Caco-2 (cell line): ENCODE results near the gene LMAN1L. TPM values are rescaled to one million over a fixed set of nuclear protein-coding genes. Genes with fewer than 3 reads are reported as not detected.

ENCODE experiments used
- BruUV-seq: library from RNA; stranded (reverse); fragments of 400-500 nt; replicated peaks from 2 replicates; lab custom pipeline; 2021; lab: Mats Ljungman, UMichigan
- CTCF ChIA-PET: fragments of 300-600 bp; sonication (Branson Sonifier 250); formaldehyde crosslinking; loops from one replicate; lab custom pipeline; 2022; ENCODE audit warnings: antibody characterized with exemption; lab: Charles Lee
- POLR2A ChIA-PET: fragments of 300-600 bp; sonication (Branson Sonifier 250); formaldehyde crosslinking; loops from one replicate; lab custom pipeline; 2022; ENCODE audit warnings: antibody characterized with exemption; lab: Charles Lee
- DNase-seq, 2 experiments: peaks; one replicate each; pipeline versions ENCODE4 v3.0.0 to v3.0.0-alpha.2; 2020 to 2022
- H3K27me3 ChIP-seq: replicated peaks from 2 replicates; pipeline ENCODE4 v1.6.0; 2011; ENCODE audit warnings: low read length; ENCODE audit not compliant: control insufficient read depth, insufficient read depth
- H3K36me3 ChIP-seq: 2 replicates; pipeline ENCODE4 v1.5.1; 2011; ENCODE audit warnings: low read length; ENCODE audit not compliant: control insufficient read depth, insufficient read depth
- H3K4me1 ChIP-seq: fragments of 250-450 bp; sonication (Bioruptor Pico); 2 replicates; pipeline ENCODE4 v1.5.1; 2020; ENCODE audit warnings: mild to moderate bottlenecking
- H3K4me3 ChIP-seq: 2 replicates; pipeline ENCODE4 v1.5.1; 2011; ENCODE audit warnings: low read depth, mild to moderate bottlenecking, control low read depth, low read length
- H3K9me3 ChIP-seq: fragments of 250-450 bp; sonication (Bioruptor Pico); 2 replicates; pipeline ENCODE4 v1.5.1; 2020; ENCODE audit warnings: mild to moderate bottlenecking, moderate library complexity
- H3K27ac Mint-ChIP-seq: one replicate; pipeline ENCODE4 v1.8.0; 2022; ENCODE audit warnings: mixed read lengths; ENCODE audit not compliant: unreplicated experiment
- H3K27me3 Mint-ChIP-seq: one replicate; pipeline ENCODE4 v1.8.0; 2022; ENCODE audit warnings: mixed read lengths; ENCODE audit not compliant: insufficient read depth, unreplicated experiment
- H3K36me3 Mint-ChIP-seq: one replicate; pipeline ENCODE4 v1.8.0; 2022; ENCODE audit warnings: mild to moderate bottlenecking, mixed read lengths; ENCODE audit not compliant: insufficient read depth, unreplicated experiment
- H3K4me1 Mint-ChIP-seq: one replicate; pipeline ENCODE4 v1.8.0; 2022; ENCODE audit warnings: low read depth, mixed read lengths; ENCODE audit not compliant: unreplicated experiment
- H3K4me3 Mint-ChIP-seq: one replicate; pipeline ENCODE4 v1.8.0; 2022; ENCODE audit warnings: mild to moderate bottlenecking, moderate library complexity, mixed read lengths; ENCODE audit not compliant: unreplicated experiment
- H3K9me3 Mint-ChIP-seq: one replicate; pipeline ENCODE4 v1.8.0; 2022; ENCODE audit warnings: mixed read lengths; ENCODE audit not compliant: unreplicated experiment
- CTCF ChIP-seq, 2 experiments: fragments of 200-600 bp in 1 of 2; IDR thresholded peaks; 1 replicate in 1 of 2; 2 replicates in 1 of 2; pipeline versions ENCODE4 v1.5.1 to v1.8.0; 2011 to 2022; ENCODE audit warnings: antibody characterized with exemption in 1 of 2, control low read depth in 1 of 2, inconsistent platforms in 1 of 2, low read depth in 1 of 2, low read length in 1 of 2, mild to moderate bottlenecking in 1 of 2, moderate library complexity in 1 of 2; ENCODE audit not compliant: insufficient read depth in 1 of 2, severe bottlenecking in 1 of 2, unreplicated experiment in 1 of 2
- intact Hi-C: fragments of 100-400 bp; cut with micrococcal nuclease; formaldehyde crosslinking; loops from one replicate; pipeline ENCODE4 v1.10.0; 2022; ENCODE audit not compliant: unreplicated experiment
- total RNA-seq: library from RNA; stranded (reverse); gene quantifications from 2 replicates; pipeline ENCODE4 v1.2.3, GENCODE V29; 2022

LMAN1L gene
- total RNA-seq, 1 experiment from 2014 or later = not detected

- Mint-ChIP-seq H3K4me3 (no peak overlapping the region), H3K4me1 (peaks cover 45% of the 10 kb centered on the region), H3K36me3 (peaks cover 64% of the 10 kb centered on the region), H3K27me3 (no peaks in the 10 kb centered on the region), H3K27ac (peak overlapping the region; percentile 86), H3K9me3 (no peaks in the 10 kb centered on the region)
- peaks cover 6% of the 10 kb centered on the region; the same call in 1 of the 2 replicates for H3K9me3 ChIP-seq
- no peaks in the 10 kb centered on the region for H3K27me3 ChIP-seq
- ChIA-PET CTCF (interaction anchor here (1.2 to 1.4 kb wide), 3 partner anchors 10 to 88 kb away, joined by 3 to 4 read pairs (median 3); no protein-coding TSS in a partner anchor), POLR2A (no interaction called here)
- intact Hi-C loops = no loop called here
- H3K4me1 ChIP-seq = peaks cover 51% of the 10 kb centered on the region
- no peak overlapping the region for H3K4me3 ChIP-seq
- no TSS peak for BruUV-seq
- peaks cover 3% of the 10 kb centered on the region; the same call in 1 of the 2 replicates for H3K36me3 ChIP-seq
- no peak for DNase-seq
- TF ChIP-seq CTCF (IDR thresholded peaks at IDR 0.05; ENCODE audit: insufficient read depth in 1 of 2, low read depth in 1 of 2, low read length in 1 of 2, severe bottlenecking in 1 of 2, unreplicated experiment in 1 of 2) = no peak
Observed at GRCh38 chr15:74869372-74869725, 56.7 kb downstream of the LMAN1L start.

- Mint-ChIP-seq H3K9me3 (no peaks in the 10 kb centered on the region), H3K36me3 (peaks cover 59% of the 10 kb centered on the region), H3K27me3 (no peaks in the 10 kb centered on the region), H3K27ac (peak overlapping the region; percentile 86), H3K4me1 (peaks cover 41% of the 10 kb centered on the region), H3K4me3 (peak overlapping the region; percentile 64)
- DNase-seq = no peak
- intact Hi-C loops = loop anchor here (5.0 kb wide), 1 partner anchor 37 kb away; the partner anchor contains the start of gene FAM219B
- Histone ChIP-seq H3K9me3 (peaks cover 6% of the 10 kb centered on the region; the same call in 1 of the 2 replicates), H3K4me3 (no peak overlapping the region), H3K27me3 (no peaks in the 10 kb centered on the region), H3K36me3 (peaks cover 3% of the 10 kb centered on the region; the same call in 1 of the 2 replicates), H3K4me1 (peaks cover 51% of the 10 kb centered on the region)
- TF ChIP-seq CTCF (IDR thresholded peaks at IDR 0.05; ENCODE audit: insufficient read depth in 1 of 2, low read depth in 1 of 2, low read length in 1 of 2, severe bottlenecking in 1 of 2, unreplicated experiment in 1 of 2) = no peak
- ChIA-PET CTCF (interaction anchor here (1.0 to 1.4 kb wide), 5 partner anchors 9 to 88 kb away, joined by 3 to 14 read pairs (median 3); no protein-coding TSS in a partner anchor), POLR2A (interaction anchor here (0.9 to 1.2 kb wide), 4 partner anchors 20 to 498 kb away, joined by 3 to 5 read pairs (median 4); partner anchors contain the start of genes COX5A, MAN2C1 and MPI)
- BruUV-seq = no TSS peak
Observed at GRCh38 chr15:74869726-74870407, 57.2 kb downstream of the LMAN1L start.

GRCh38 chr15:74870436-74871215 lies 58.0 kb downstream of the LMAN1L start:
- BruUV-seq = no TSS peak
- H3K27ac Mint-ChIP-seq = peak overlapping the region; percentile 86
- ChIA-PET CTCF (interaction anchor here (0.7 to 1.4 kb wide), 5 partner anchors 9 to 89 kb away, joined by 3 to 14 read pairs (median 3); no protein-coding TSS in a partner anchor), POLR2A (interaction anchor here (0.6 to 1.2 kb wide), 8 partner anchors 14 to 498 kb away, joined by 3 to 12 read pairs (median 4); partner anchors contain the start of genes COX5A, FAM219B, MAN2C1 and MPI)
- no peaks in the 10 kb centered on the region for H3K27me3 Mint-ChIP-seq
- H3K36me3 ChIP-seq = peaks cover 3% of the 10 kb centered on the region; the same call in 1 of the 2 replicates
- H3K4me3 ChIP-seq = no peak overlapping the region
- peak; percentile 63 to 67 for DNase-seq
- intact Hi-C loops = loop anchor here (5.0 kb wide), 1 partner anchor 37 kb away; the partner anchor contains the start of gene FAM219B
- TF ChIP-seq CTCF (IDR thresholded peaks at IDR 0.05; ENCODE audit: insufficient read depth in 1 of 2, low read depth in 1 of 2, low read length in 1 of 2, severe bottlenecking in 1 of 2, unreplicated experiment in 1 of 2) = no peak
- H3K9me3 ChIP-seq = peaks cover 6% of the 10 kb centered on the region; the same call in 1 of the 2 replicates
- peaks cover 59% of the 10 kb centered on the region for H3K36me3 Mint-ChIP-seq
- peak overlapping the region; percentile 64 for H3K4me3 Mint-ChIP-seq
- H3K4me1 ChIP-seq = peaks cover 51% of the 10 kb centered on the region
- H3K27me3 ChIP-seq = no peaks in the 10 kb centered on the region
- H3K9me3 Mint-ChIP-seq = no peaks in the 10 kb centered on the region
- H3K4me1 Mint-ChIP-seq = peaks cover 36% of the 10 kb centered on the region
